Neural progenitor cell (in vitro differentiated cells): ENCODE measurements around the gene NUP214. TPM values are rescaled to one million over a fixed set of nuclear protein-coding genes. Genes with fewer than 3 reads are reported as not detected.

Experiments
- DNase-seq: peaks from one replicate; pipeline ENCODE4 v3.0.0-alpha.2; 2016; ENCODE audit warnings: low spot score
- H2AFZ ChIP-seq: fragments of 200-600 bp; sonication (generic); replicated peaks from 2 replicates; pipeline ENCODE4 v1.6.1; 2016; ENCODE audit warnings: antibody characterized with exemption
- H3F3A ChIP-seq: fragments of 200-600 bp; sonication (generic); 2 replicates; pipeline ENCODE4 v1.6.1; 2016; ENCODE audit warnings: antibody characterized with exemption, low read depth
- H3K27ac ChIP-seq: fragments of 200-600 bp; sonication (generic); 2 replicates; pipeline ENCODE4 v1.5.1; 2016; ENCODE audit warnings: mild to moderate bottlenecking
- H3K27me3 ChIP-seq: fragments of 200-600 bp; sonication (generic); 2 replicates; pipeline ENCODE4 v1.6.1; 2016; ENCODE audit warnings: mild to moderate bottlenecking, moderate library complexity
- H3K36me3 ChIP-seq: fragments of 200-600 bp; sonication (generic); 2 replicates; pipeline ENCODE4 v1.5.1; 2016
- H3K4me1 ChIP-seq: fragments of 200-600 bp; sonication (generic); 2 replicates; pipeline ENCODE4 v1.6.1; 2016; ENCODE audit warnings: mixed run types
- H3K4me2 ChIP-seq: fragments of 200-600 bp; sonication (generic); 2 replicates; pipeline ENCODE4 v1.6.1; 2016
- H3K4me3 ChIP-seq: fragments of 200-600 bp; sonication (generic); 2 replicates; pipeline ENCODE4 v1.5.1; 2016
- H3K79me2 ChIP-seq: fragments of 200-600 bp; sonication (generic); 2 replicates; pipeline ENCODE4 v1.6.1; 2016; ENCODE audit warnings: low read depth
- H3K9ac ChIP-seq: fragments of 200-600 bp; sonication (generic); 2 replicates; pipeline ENCODE4 v1.6.1; 2016
- H3K9me3 ChIP-seq: fragments of 200-600 bp; sonication (generic); 2 replicates; pipeline ENCODE4 v1.5.1; 2016; ENCODE audit warnings: low read depth
- H4K20me1 ChIP-seq: fragments of 200-600 bp; sonication (generic); 2 replicates; pipeline ENCODE4 v1.6.1; 2016; ENCODE audit warnings: low read depth
- H3K27ac Mint-ChIP-seq: 3 replicates; pipeline ENCODE4 v1.8.0; 2021; ENCODE audit warnings: mixed read lengths
- H3K27me3 Mint-ChIP-seq: 2 replicates; pipeline ENCODE4 v1.8.0; 2022; ENCODE audit warnings: low read depth, mild to moderate bottlenecking, inconsistent platforms, moderate library complexity, mixed read lengths; ENCODE audit not compliant: insufficient read depth
- H3K36me3 Mint-ChIP-seq: 3 replicates; pipeline ENCODE4 v1.8.0; 2021; ENCODE audit warnings: mixed read lengths
- H3K4me1 Mint-ChIP-seq: 3 replicates; pipeline ENCODE4 v1.8.0; 2021; ENCODE audit warnings: mixed read lengths
- H3K4me3 Mint-ChIP-seq: 3 replicates; pipeline ENCODE4 v1.8.0; 2021; ENCODE audit warnings: mild to moderate bottlenecking, moderate library complexity, mixed read lengths
- H3K9me3 Mint-ChIP-seq: 3 replicates; pipeline ENCODE4 v1.8.0; 2020; ENCODE audit warnings: mixed read lengths
- CTCF ChIP-seq: fragments of 200-600 bp; sonication (generic); IDR thresholded peaks from 2 replicates; pipeline ENCODE4 v1.5.1; 2017; ENCODE audit warnings: antibody characterized with exemption, mild to moderate bottlenecking
- EZH2 ChIP-seq: fragments of 200-600 bp; sonication (generic); IDR thresholded peaks from 2 replicates; pipeline ENCODE4 v1.6.1; 2017; ENCODE audit warnings: antibody characterized with exemption, mild to moderate bottlenecking, moderate library complexity
- EZH2phosphoT487 ChIP-seq: fragments of 200-600 bp; sonication (generic); IDR thresholded peaks from 2 replicates; pipeline ENCODE4 v1.6.1; 2017; ENCODE audit warnings: antibody characterized with exemption
- total RNA-seq: library from RNA; depleted of rRNA; stranded (reverse); fragments of >200 nt; gene quantifications from 2 replicates; pipeline ENCODE4 v1.2.3, GENCODE V29; 2015; ENCODE audit warnings: low replicate concordance

Gene NUP214
- total RNA-seq, 1 donor from 2014 or later, result 37.6 TPM

GRCh38 chr9:131252120-131252519 lies 126.7 kb downstream of the NUP214 start:
- no peak overlapping the region for H3K4me3 Mint-ChIP-seq
- no peaks in the 10 kb centered on the region for H3K36me3 ChIP-seq
- H3K9ac ChIP-seq, result no peak overlapping the region
- H4K20me1 ChIP-seq, result no peaks in the 10 kb centered on the region
- H3K4me1 Mint-ChIP-seq, result peaks cover 19% of the 10 kb centered on the region
- no peak for DNase-seq
- H2AFZ ChIP-seq, result no peak overlapping the region
- H3K27me3 Mint-ChIP-seq, result peaks cover 5% of the 10 kb centered on the region
- H3K9me3 ChIP-seq, result no peaks in the 10 kb centered on the region
- no peak overlapping the region for H3K27ac Mint-ChIP-seq
- peaks cover 13% of the 10 kb centered on the region for H3F3A ChIP-seq
- H3K27me3 ChIP-seq, result no peaks in the 10 kb centered on the region
- TF ChIP-seq EZH2, result no peak
- no peak for TF ChIP-seq EZH2phosphoT487
- TF ChIP-seq CTCF, result no peak
- H3K9me3 Mint-ChIP-seq, result no peaks in the 10 kb centered on the region
- H3K4me3 ChIP-seq, result no peak overlapping the region
- no peak overlapping the region for H3K4me2 ChIP-seq
- H3K4me1 ChIP-seq, result peaks cover 8% of the 10 kb centered on the region
- H3K27ac ChIP-seq, result no peak overlapping the region
- H3K36me3 Mint-ChIP-seq, result no peaks in the 10 kb centered on the region
- no peaks in the 10 kb centered on the region for H3K79me2 ChIP-seq

DNA sequence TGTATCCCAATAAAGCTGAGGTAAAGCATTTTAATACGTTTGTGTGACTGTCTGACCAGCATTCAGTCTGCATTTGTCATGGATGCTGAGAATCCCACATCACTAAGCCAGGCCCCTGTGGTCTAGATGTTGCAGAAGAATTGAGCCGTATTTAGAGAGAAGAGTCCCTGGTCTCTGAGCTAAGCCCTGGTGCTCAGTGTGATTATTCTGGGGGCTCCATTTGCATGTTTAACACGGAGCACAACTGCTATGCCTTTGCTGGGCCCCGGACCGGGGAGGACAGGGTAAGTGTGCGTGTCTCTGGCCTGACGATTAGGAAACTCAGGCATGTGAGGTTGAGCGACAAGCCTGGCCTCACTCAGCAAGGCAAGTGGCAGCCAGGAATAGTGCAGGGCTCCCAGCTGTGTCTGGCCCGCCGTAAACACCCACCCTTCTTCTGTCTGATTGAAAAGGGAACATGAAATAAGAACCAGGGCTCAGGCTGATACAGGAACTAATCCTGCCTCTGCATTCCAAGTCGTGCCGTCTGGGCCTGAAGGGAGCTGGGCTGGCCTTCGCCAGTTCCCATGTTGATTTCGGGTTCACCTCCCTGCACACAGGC lies 128.6 kb downstream of the NUP214 start:
- Histone ChIP-seq H3K4me2 (no peak overlapping the region), H3K4me1 (peaks cover 8% of the 10 kb centered on the region), H3K27ac (peak overlapping the region; percentile 41), H2AFZ (peak overlapping the region; percentile 58), H3K36me3 (no peaks in the 10 kb centered on the region), H3K27me3 (no peaks in the 10 kb centered on the region), H3K9me3 (no peaks in the 10 kb centered on the region), H3F3A (peaks cover 13% of the 10 kb centered on the region), H4K20me1 (no peaks in the 10 kb centered on the region), H3K4me3 (no peak overlapping the region), H3K9ac (no peak overlapping the region), H3K79me2 (no peaks in the 10 kb centered on the region)
- H3K4me3 Mint-ChIP-seq, result peak overlapping the region; percentile 15
- H3K27ac Mint-ChIP-seq, result peak overlapping the region; percentile 87
- H3K9me3 Mint-ChIP-seq, result no peaks in the 10 kb centered on the region
- peaks cover 22% of the 10 kb centered on the region for H3K4me1 Mint-ChIP-seq
- TF ChIP-seq EZH2 (no peak), EZH2phosphoT487 (no peak)
- peaks cover 5% of the 10 kb centered on the region for H3K27me3 Mint-ChIP-seq
- DNase-seq, result peak; percentile 65
- no peaks in the 10 kb centered on the region for H3K36me3 Mint-ChIP-seq

- Histone ChIP-seq H3K9me3 (no peaks in the 10 kb centered on the region), H3K79me2 (no peaks in the 10 kb centered on the region), H3K4me1 (peaks cover 8% of the 10 kb centered on the region), H3K36me3 (no peaks in the 10 kb centered on the region), H3F3A (peaks cover 13% of the 10 kb centered on the region), H3K27me3 (no peaks in the 10 kb centered on the region), H4K20me1 (no peaks in the 10 kb centered on the region), H3K27ac (peak overlapping the region; percentile 41), H3K9ac (no peak overlapping the region), H3K4me2 (no peak overlapping the region), H2AFZ (no peak overlapping the region), H3K4me3 (no peak overlapping the region)
- Mint-ChIP-seq H3K36me3 (no peaks in the 10 kb centered on the region), H3K4me1 (peaks cover 22% of the 10 kb centered on the region), H3K27ac (peak overlapping the region; percentile 87), H3K27me3 (peaks cover 5% of the 10 kb centered on the region), H3K9me3 (no peaks in the 10 kb centered on the region), H3K4me3 (no peak overlapping the region)
- no peak for TF ChIP-seq EZH2
- no peak for TF ChIP-seq CTCF
- no peak for TF ChIP-seq EZH2phosphoT487
- no peak for DNase-seq
Measured at GRCh38 chr9:131254626-131255025, 129.2 kb downstream of the NUP214 start.

- H3K36me3 ChIP-seq, result no peaks in the 10 kb centered on the region
- H2AFZ ChIP-seq, result no peak overlapping the region
- peaks cover 13% of the 10 kb centered on the region for H3F3A ChIP-seq
- H3K27me3 ChIP-seq, result no peaks in the 10 kb centered on the region
- Mint-ChIP-seq H3K9me3 (no peaks in the 10 kb centered on the region), H3K4me1 (peaks cover 26% of the 10 kb centered on the region), H3K4me3 (no peak overlapping the region), H3K27ac (peak overlapping the region; percentile 30), H3K27me3 (peaks cover 5% of the 10 kb centered on the region), H3K36me3 (no peaks in the 10 kb centered on the region)
- DNase-seq, result no peak
- H3K4me1 ChIP-seq, result peaks cover 17% of the 10 kb centered on the region
- H3K27ac ChIP-seq, result no peak overlapping the region
- no peaks in the 10 kb centered on the region for H4K20me1 ChIP-seq
- H3K9ac ChIP-seq, result no peak overlapping the region
- TF ChIP-seq EZH2phosphoT487, result no peak
- TF ChIP-seq EZH2, result no peak
- no peak for TF ChIP-seq CTCF
- H3K4me3 ChIP-seq, result no peak overlapping the region
- no peaks in the 10 kb centered on the region for H3K79me2 ChIP-seq
- no peak overlapping the region for H3K4me2 ChIP-seq
- H3K9me3 ChIP-seq, result no peaks in the 10 kb centered on the region
Measured at GRCh38 chr9:131255676-131256197, 130.4 kb downstream of the NUP214 start.
